HepG2 (cell line): ENCODE measurements around the gene NKIRAS1.

Experiments
- CTCF ChIP-seq: sonication (generic); formaldehyde crosslinking; IDR thresholded peaks from 2 replicates; pipeline ENCODE4 v1.5.0; 2020; ENCODE audit warnings: mild to moderate bottlenecking, missing genetic modification reagents, moderate library complexity
- EP300 ChIP-seq, 3 experiments: sonication (generic) in 1 of 3; formaldehyde crosslinking in 1 of 3; IDR thresholded peaks; 2 replicates each; pipeline versions ENCODE4 v1.5.1 to v1.6.1; 2011 to 2020; ENCODE audit warnings: low read depth in 2 of 3, low read length in 2 of 3, borderline replicate concordance in 1 of 3, improper control_type of control experiment in 1 of 3, mild to moderate bottlenecking in 1 of 3, missing genetic modification reagents in 1 of 3, moderate library complexity in 1 of 3
- FOXA1 ChIP-seq, 2 experiments: fragments of 450-650 bp in 1 of 2; sonication (generic) in 1 of 2; formaldehyde crosslinking in 1 of 2; IDR thresholded peaks; 2 replicates each; pipeline versions ENCODE4 v1.4.0 to v1.6.1; 2016 to 2020; ENCODE audit warnings: missing genetic modification reagents in 1 of 2
- GTF2F1 ChIP-seq: fragments of 150-350 bp; IDR thresholded peaks from 2 replicates; pipeline ENCODE4 v1.6.1; 2014; ENCODE audit warnings: low read length
- NCOA2 ChIP-seq: sonication (generic); formaldehyde crosslinking; IDR thresholded peaks from 2 replicates; pipeline ENCODE4 v1.8.0; 2022; ENCODE audit warnings: inconsistent platforms
- NCOR1 ChIP-seq: fragments of 200-600 bp; sonication (generic); IDR thresholded peaks from 2 replicates; pipeline ENCODE4 v1.7.0; 2017; ENCODE audit warnings: antibody characterized with exemption, low read length, borderline replicate concordance
- NRL ChIP-seq: sonication (generic); formaldehyde crosslinking; IDR thresholded peaks from 2 replicates; pipeline ENCODE4 v1.5.0; 2020; ENCODE audit warnings: missing genetic modification reagents, mild to moderate bottlenecking, moderate library complexity, borderline replicate concordance
- POLR2AphosphoS5 ChIP-seq: IDR thresholded peaks from 2 replicates; pipeline ENCODE4 v1.6.1; 2012; ENCODE audit warnings: low read depth, low read length
- RAD51 ChIP-seq: fragments of 450-650 bp; IDR thresholded peaks from 2 replicates; pipeline ENCODE4 v1.6.1; 2016; ENCODE audit warnings: borderline replicate concordance
- TCF7L2 ChIP-seq: IDR thresholded peaks from 2 replicates; pipeline ENCODE4 v1.6.1; 2011; ENCODE audit warnings: mild to moderate bottlenecking, low read depth, low read length, moderate library complexity
- ZNF251 ChIP-seq: sonication (generic); formaldehyde crosslinking; IDR thresholded peaks from 2 replicates; pipeline ENCODE4 v1.9.0; 2021; ENCODE audit warnings: mild to moderate bottlenecking, missing genetic modification reagents
- ZNF407 ChIP-seq: sonication (generic); formaldehyde crosslinking; IDR thresholded peaks from one replicate; pipeline ENCODE4 v1.5.1; 2020; ENCODE audit warnings: mild to moderate bottlenecking, missing genetic modification reagents; ENCODE audit errors: not compliant biosample characterization
- ZNF510 ChIP-seq: sonication (generic); formaldehyde crosslinking; IDR thresholded peaks from 2 replicates; pipeline ENCODE4 v1.4.0; 2020; ENCODE audit warnings: low read depth, mild to moderate bottlenecking, missing genetic modification reagents
- ZNF747 ChIP-seq: sonication (generic); formaldehyde crosslinking; IDR thresholded peaks from 2 replicates; pipeline ENCODE4 v1.8.1; 2023; ENCODE audit warnings: missing genetic modification reagents, mild to moderate bottlenecking, borderline replicate concordance

- TF ChIP-seq ZNF747 (no peak), TCF7L2 (no peak), NCOA2 (no peak), ZNF510 (CRISPR knock-in tag) (no peak; the same call in 1 of the 2 replicates), RAD51 (no peak), NCOR1 (no peak), POLR2AphosphoS5 (no peak), FOXA1 (IDR thresholded peaks at IDR 0.05) (no peak), FOXA1 (CRISPR knock-in tag; IDR thresholded peaks at IDR 0.05) (no peak), EP300 (IDR thresholded peaks at IDR 0.05; ENCODE audit: low read depth in 2 of 2, low read length in 2 of 2) (no peak), EP300 (CRISPR knock-in tag; IDR thresholded peaks at IDR 0.05; ENCODE audit: borderline replicate concordance) (no peak), CTCF (no peak), ZNF407 (CRISPR knock-in tag) (no peak), ZNF251 (CRISPR knock-in tag) (no peak), NRL (no peak), GTF2F1 (no peak)
Observed at GRCh38 chr3:23916152-23916885, 471 bp downstream of the NKIRAS1 start.
